ENCODE measurements around the gene SEPTIN3. TPM values are rescaled to one million over a fixed set of nuclear protein-coding genes. Genes with fewer than 3 reads are reported as not detected.

The SEPTIN3 gene
- polyA plus RNA-seq, 1 of the 3 experiments (the other 2 are of a cell fraction), result 0.35 TPM

- H3K27me3 ChIP-seq (ENCODE audit: insufficient read depth), result no peaks in the 10 kb centered on the region
- no peaks in the 10 kb centered on the region for H3K4me1 ChIP-seq (ENCODE audit: control insufficient read depth in 1 of 2, insufficient read depth in 2 of 2, low read depth in 1 of 2, low read length in 1 of 2)
- TF ChIP-seq NFIC (IDR thresholded peaks at IDR 0.05; ENCODE audit: borderline replicate concordance) (no peak), NRF1 (IDR thresholded peaks at IDR 0.05; ENCODE audit: low read depth, low read length) (no peak), FOXM1 (IDR thresholded peaks at IDR 0.05; ENCODE audit: low read depth) (no peak), EP300 (IDR thresholded peaks at IDR 0.05; ENCODE audit: borderline replicate concordance in 1 of 2, low read depth in 1 of 2, low read length in 1 of 2) (no peak), EZH2phosphoT487 (IDR thresholded peaks at IDR 0.05; ENCODE audit: borderline replicate concordance, low read depth) (no peak), RAD21 (IDR thresholded peaks at IDR 0.05; ENCODE audit: low read length) (no peak), ZBTB33 (IDR thresholded peaks at IDR 0.05; ENCODE audit: borderline replicate concordance, low read depth) (no peak), ELF1 (IDR thresholded peaks at IDR 0.05) (no peak), CHD2 (IDR thresholded peaks at IDR 0.05; ENCODE audit: low read length, partially characterized antibody) (no peak), JUND (IDR thresholded peaks at IDR 0.05) (no peak), GATA2 (CRISPR knock-in tag; IDR thresholded peaks at IDR 0.05) (no peak), SIN3A (IDR thresholded peaks at IDR 0.05; ENCODE audit: borderline replicate concordance, low read depth, low read length) (no peak), YY1 (IDR thresholded peaks at IDR 0.05; ENCODE audit: low read depth) (no peak), POLR2AphosphoS5 (IDR thresholded peaks at IDR 0.05; ENCODE audit: low read depth, low read length) (no peak)
- ChIA-PET POLR2A (no interaction called here), CTCF (no interaction called here)
- no peak overlapping the region for H2AFZ ChIP-seq (ENCODE audit: low read depth)
- no peak for DNase-seq
- no peak overlapping the region for H3K9ac ChIP-seq
- H3K36me3 ChIP-seq (replicated peaks in 1 of 2; ENCODE audit: control insufficient read depth in 1 of 2, insufficient read depth in 2 of 2, low read length in 1 of 2), result no peaks in the 10 kb centered on the region
- H3K9me3 ChIP-seq, result no peaks in the 10 kb centered on the region
- H3K79me2 ChIP-seq (ENCODE audit: insufficient read depth), result no peaks in the 10 kb centered on the region
- H3K27ac ChIP-seq (ENCODE audit: low read depth in 2 of 2, low read length in 1 of 2), result no peak overlapping the region
- no peak overlapping the region for H3K4me2 ChIP-seq
- H3K4me3 ChIP-seq (ENCODE audit: low read depth in 2 of 2, low read length in 1 of 2), result no peak overlapping the region
- 38% methylated on average over 3 of the region's 10 CpGs for WGBS (ENCODE audit: low lambda C conversion rate)
- H3K9me2 ChIP-seq, result no peaks in the 10 kb centered on the region
- H3F3A ChIP-seq (replicated peaks; ENCODE audit: insufficient read depth), result no peaks in the 10 kb centered on the region
- no peaks in the 10 kb centered on the region for H4K20me1 ChIP-seq (ENCODE audit: insufficient read depth)
These were observed 46.9 kb downstream of the SEPTIN3 start for GRCh38 chr22:42016111-42016510.

GRCh38 chr22:42018224-42018623, 49.0 kb downstream of the SEPTIN3 start:
- ChIA-PET POLR2A (no interaction called here), CTCF (no interaction called here)
- Histone ChIP-seq H3K4me1 (ENCODE audit: control insufficient read depth in 1 of 2, insufficient read depth in 2 of 2, low read depth in 1 of 2, low read length in 1 of 2) (no peaks in the 10 kb centered on the region), H3K9me2 (no peaks in the 10 kb centered on the region), H2AFZ (ENCODE audit: low read depth) (no peak overlapping the region), H3K9ac (no peak overlapping the region), H3K36me3 (replicated peaks in 1 of 2; ENCODE audit: control insufficient read depth in 1 of 2, insufficient read depth in 2 of 2, low read length in 1 of 2) (no peaks in the 10 kb centered on the region), H3K27ac (ENCODE audit: low read depth in 2 of 2, low read length in 1 of 2) (no peak overlapping the region), H4K20me1 (ENCODE audit: insufficient read depth) (no peaks in the 10 kb centered on the region), H3K4me2 (no peak overlapping the region), H3F3A (replicated peaks; ENCODE audit: insufficient read depth) (no peaks in the 10 kb centered on the region), H3K79me2 (ENCODE audit: insufficient read depth) (no peaks in the 10 kb centered on the region), H3K4me3 (ENCODE audit: low read depth in 2 of 2, low read length in 1 of 2) (no peak overlapping the region), H3K9me3 (no peaks in the 10 kb centered on the region), H3K27me3 (ENCODE audit: insufficient read depth) (no peaks in the 10 kb centered on the region)
- TF ChIP-seq FOXJ3 (CRISPR knock-in tag; IDR thresholded peaks at IDR 0.05), result no peak
- no peak for TF ChIP-seq USF2 (IDR thresholded peaks at IDR 0.05; ENCODE audit: borderline replicate concordance, low read depth, low read length)
- no peak for TF ChIP-seq TAF1 (IDR thresholded peaks at IDR 0.05; ENCODE audit: borderline replicate concordance, low read depth, low read length)
- WGBS (ENCODE audit: low lambda C conversion rate), result 64% methylated on average over 1 of the region's 1 CpG
- no peak for DNase-seq

Other genes starting within 250 kb of the SEPTIN3 start
- 1.8 and 2.0 TPM in 2 replicates for gene CCDC134, start 168.8 kb upstream of the SEPTIN3 start, polyA plus RNA-seq (2012; rRNA removed)
- 7.4 and 7.5 TPM in 2 replicates for gene SREBF2, start 136.3 kb upstream of the SEPTIN3 start, polyA plus RNA-seq (2012; rRNA removed)
- gene SHISA8, start 54.4 kb upstream of the SEPTIN3 start, polyA plus RNA-seq (2012; rRNA removed), result not detected in 2 replicates
- 0.10 and 0.12 TPM in 2 replicates for gene TNFRSF13C, start 42.6 kb upstream of the SEPTIN3 start, polyA plus RNA-seq (2012; rRNA removed)
- 8.1 and 15.6 TPM in 2 replicates for gene CENPM, start 22.3 kb upstream of the SEPTIN3 start, polyA plus RNA-seq (2012; rRNA removed)
- gene WBP2NL, start 29.3 kb downstream of the SEPTIN3 start, polyA plus RNA-seq (2012; rRNA removed), result 0.07 and 0.19 TPM in 2 replicates
- 15.4 and 16.8 TPM in 2 replicates for gene NAGA, start 101.4 kb downstream of the SEPTIN3 start, polyA plus RNA-seq (2012; rRNA removed)
- 0.05 and 0.18 TPM in 2 replicates for gene PHETA2, start 104.8 kb downstream of the SEPTIN3 start, polyA plus RNA-seq (2012; rRNA removed)
- 23.4 and 29.8 TPM in 2 replicates for gene SMDT1, start 110.3 kb downstream of the SEPTIN3 start, polyA plus RNA-seq (2012; rRNA removed)
- gene NDUFA6, start 121.3 kb downstream of the SEPTIN3 start, polyA plus RNA-seq (2012; rRNA removed), result 37.8 and 42.0 TPM in 2 replicates
- gene CYP2D6, start 161.4 kb downstream of the SEPTIN3 start, polyA plus RNA-seq (2012; rRNA removed), result 0.26 and 0.32 TPM in 2 replicates

All from SK-N-SH (cell line).